NOMO-1 treated with dmso at 0.1 percent for 144 hours (cell line): ENCODE measurements around the gene SNAP25.

Experiments used
- DNase-seq: peaks from one replicate; lab custom pipeline; 2025; ENCODE audit not compliant: unreplicated experiment; lab: John Stamatoyannopoulos, UW

Gene SNAP25

GRCh38 chr20:10261702-10262101 lies 43.1 kb downstream of the SNAP25 start:
- no peak for DNase-seq

GRCh38 chr20:10263385-10264165 lies 44.9 kb downstream of the SNAP25 start:
- no peak for DNase-seq

GRCh38 chr20:10264166-10264558 lies 45.5 kb downstream of the SNAP25 start:
- DNase-seq = no peak

- no peak for DNase-seq
Measured at GRCh38 chr20:10268636-10269035, 50.0 kb downstream of the SNAP25 start.

GRCh38 chr20:10270630-10271029 lies 52.0 kb downstream of the SNAP25 start:
- no peak for DNase-seq

GRCh38 chr20:10271494-10272219 lies 53.0 kb downstream of the SNAP25 start:
- no peak for DNase-seq

GRCh38 chr20:10276878-10277580 lies 58.4 kb downstream of the SNAP25 start:
- DNase-seq = no peak

- DNase-seq = no peak
Measured at GRCh38 chr20:10277616-10278015, 59.0 kb downstream of the SNAP25 start.

GRCh38 chr20:10278412-10278811 lies 59.8 kb downstream of the SNAP25 start:
- no peak for DNase-seq

- DNase-seq = no peak
Measured at GRCh38 chr20:10280018-10280908, 61.6 kb downstream of the SNAP25 start.

GRCh38 chr20:10281911-10282310 lies 63.3 kb downstream of the SNAP25 start:
- DNase-seq = no peak

GRCh38 chr20:10282979-10283456 lies 64.4 kb downstream of the SNAP25 start:
- DNase-seq = no peak

- no peak for DNase-seq
Measured at GRCh38 chr20:10286356-10286755, 67.7 kb downstream of the SNAP25 start.

GRCh38 chr20:10288421-10288820 lies 69.8 kb downstream of the SNAP25 start:
- DNase-seq = no peak

- no peak for DNase-seq
Measured at GRCh38 chr20:10288954-10289646, 70.5 kb downstream of the SNAP25 start.

GRCh38 chr20:10291568-10292248 lies 73.1 kb downstream of the SNAP25 start:
- DNase-seq = no peak

- DNase-seq = no peak
Measured at GRCh38 chr20:10297223-10297622, 78.6 kb downstream of the SNAP25 start.

- DNase-seq = no peak
Measured at GRCh38 chr20:10297684-10298240, 79.1 kb downstream of the SNAP25 start.
